Subcutaneous abdominal adipose tissue (tissue), 5 donors: ENCODE results near the gene WDR37.
"Not testable (repeated sequence)": the region's sequence is repeated elsewhere in the genome, so short reads cannot be mapped to it uniquely, and the experiment has no call there.

Experiments
- H3K27ac ChIP-seq: one replicate; pipeline ENCODE4 v1.7.0; 2013; ENCODE audit warnings: low read depth, mild to moderate bottlenecking, inconsistent platforms, low read length, moderate library complexity
- H3K27me3 ChIP-seq, 5 donors: one replicate each; pipeline ENCODE4 v1.7.0; 2013; ENCODE audit warnings: low read length in 5 of 5, inconsistent platforms in 1 of 5; ENCODE audit not compliant: control insufficient read depth in 5 of 5, insufficient read depth in 4 of 5
- H3K36me3 ChIP-seq, 5 donors: one replicate each; pipeline ENCODE4 v1.7.0; 2013; ENCODE audit warnings: low read length in 5 of 5; ENCODE audit not compliant: control insufficient read depth in 5 of 5, insufficient read depth in 5 of 5
- H3K4me1 ChIP-seq, 5 donors: one replicate each; pipeline ENCODE4 v1.7.0; 2013; ENCODE audit warnings: low read length in 5 of 5, mild to moderate bottlenecking in 3 of 5, moderate library complexity in 1 of 5; ENCODE audit not compliant: control insufficient read depth in 5 of 5, insufficient read depth in 5 of 5
- H3K4me3 ChIP-seq, 5 donors: one replicate each; pipeline ENCODE4 v1.7.0; 2013; ENCODE audit warnings: low read length in 5 of 5, low read depth in 1 of 5
- H3K9ac ChIP-seq, 5 donors: one replicate each; pipeline ENCODE4 v1.7.0; 2013; ENCODE audit warnings: low read length in 5 of 5, mild to moderate bottlenecking in 4 of 5, moderate library complexity in 3 of 5
- H3K9me3 ChIP-seq, 5 donors: one replicate each; pipeline ENCODE4 v1.7.0; 2013; ENCODE audit warnings: low read length in 5 of 5; ENCODE audit not compliant: control insufficient read depth in 5 of 5
- donor health status: healthy.
- donor health status: healthy.
- donor health status: healthy.
- donor health status: healthy.
- donor health status: healthy.

Gene WDR37

GRCh38 chr10:1158536-1158935 lies 102.4 kb downstream of the WDR37 start:
- not testable (repeated sequence) for H3K4me1 ChIP-seq, H3K9me3 ChIP-seq, H3K27ac ChIP-seq, H3K36me3 ChIP-seq, H3K4me3 ChIP-seq, H3K9ac ChIP-seq
- peaks cover 0 to 15% (median 9%) of the 10 kb centered on the region in 5 donors for H3K27me3 ChIP-seq

GRCh38 chr10:1159131-1160061 lies 103.2 kb downstream of the WDR37 start:
- Histone ChIP-seq H3K9ac (no peak overlapping the region), H3K4me1 (no peaks in the 10 kb centered on the region), H3K4me3 (no peak overlapping the region)

GRCh38 chr10:1160561-1161314 lies 104.6 kb downstream of the WDR37 start:
- Histone ChIP-seq H3K36me3 (peaks cover 0 to 2% (median 0%) of the 10 kb centered on the region in 5 donors), H3K27me3 (peaks cover 0 to 14% (median 10%) of the 10 kb centered on the region in 5 donors), H3K4me3 (no peak overlapping the region), H3K9ac (no peak overlapping the region), H3K27ac (no peak overlapping the region), H3K9me3 (peaks cover 0 to 3% (median 3%) of the 10 kb centered on the region in 5 donors), H3K4me1 (no peaks in the 10 kb centered on the region)

More at GRCh38 chr10:1159131-1160061, 103.2 kb downstream of the WDR37 start:
- no peak overlapping the region for H3K27ac ChIP-seq
- H3K27me3 ChIP-seq, result peaks cover 0 to 14% (median 10%) of the 10 kb centered on the region in 5 donors
- H3K36me3 ChIP-seq, result no peaks in the 10 kb centered on the region
- peaks cover 0 to 3% (median 3%) of the 10 kb centered on the region in 5 donors for H3K9me3 ChIP-seq

- H3K36me3 ChIP-seq, H3K4me3 ChIP-seq, H3K9ac ChIP-seq, H3K9me3 ChIP-seq, H3K27ac ChIP-seq, H3K4me1 ChIP-seq: not testable (repeated sequence)
- peaks cover 0 to 17% (median 8%) of the 10 kb centered on the region in 5 donors for H3K27me3 ChIP-seq
Observed at GRCh38 chr10:1161315-1161673, 105.1 kb downstream of the WDR37 start.

- Histone ChIP-seq H3K9me3 (peaks cover 0 to 3% (median 3%) of the 10 kb centered on the region in 5 donors), H3K4me3 (no peak overlapping the region), H3K36me3 (peaks cover 0 to 2% (median 0%) of the 10 kb centered on the region in 5 donors), H3K27ac (no peak overlapping the region), H3K9ac (no peak overlapping the region), H3K27me3 (peaks cover 0 to 13% (median 8%) of the 10 kb centered on the region in 5 donors), H3K4me1 (no peaks in the 10 kb centered on the region)
Observed at GRCh38 chr10:1162481-1163203, 106.5 kb downstream of the WDR37 start.

GRCh38 chr10:1163204-1163660 lies 107.0 kb downstream of the WDR37 start:
- H3K9me3 ChIP-seq, result peaks cover 0 to 3% (median 3%) of the 10 kb centered on the region in 5 donors
- H3K27ac ChIP-seq, result no peak overlapping the region
- no peaks in the 10 kb centered on the region for H3K4me1 ChIP-seq
- peaks cover 0 to 2% (median 0%) of the 10 kb centered on the region in 5 donors for H3K36me3 ChIP-seq
- no peak overlapping the region for H3K9ac ChIP-seq
- H3K4me3 ChIP-seq, result no peak overlapping the region
- H3K27me3 ChIP-seq, result peaks cover 0 to 11% (median 8%) of the 10 kb centered on the region in 5 donors

- Histone ChIP-seq H3K4me3 (no peak overlapping the region), H3K9ac (no peak overlapping the region), H3K9me3 (peaks cover 0 to 3% (median 3%) of the 10 kb centered on the region in 5 donors), H3K36me3 (peaks cover 0 to 2% (median 0%) of the 10 kb centered on the region in 5 donors), H3K4me1 (no peaks in the 10 kb centered on the region), H3K27ac (no peak overlapping the region), H3K27me3 (peaks cover 0 to 12% (median 8%) of the 10 kb centered on the region in 5 donors)
Observed at GRCh38 chr10:1163831-1164230, 107.6 kb downstream of the WDR37 start.

GRCh38 chr10:1166101-1166827 lies 110.1 kb downstream of the WDR37 start:
- no peaks in the 10 kb centered on the region for H3K9me3 ChIP-seq
- H3K4me3 ChIP-seq, result no peak overlapping the region
- H3K27ac ChIP-seq, result no peak overlapping the region
- no peak overlapping the region for H3K9ac ChIP-seq
- peaks cover 0 to 21% (median 12%) of the 10 kb centered on the region in 5 donors for H3K27me3 ChIP-seq
- no peaks in the 10 kb centered on the region for H3K4me1 ChIP-seq
- H3K36me3 ChIP-seq, result peaks cover 0 to 2% (median 0%) of the 10 kb centered on the region in 5 donors

GRCh38 chr10:1166828-1167275 lies 110.7 kb downstream of the WDR37 start:
- no peak overlapping the region for H3K27ac ChIP-seq
- no peak overlapping the region for H3K9ac ChIP-seq
- no peak overlapping the region for H3K4me3 ChIP-seq
- no peaks in the 10 kb centered on the region for H3K4me1 ChIP-seq
- peaks cover 0 to 2% (median 0%) of the 10 kb centered on the region in 5 donors for H3K36me3 ChIP-seq
- peaks cover 0 to 21% (median 14%) of the 10 kb centered on the region in 5 donors for H3K27me3 ChIP-seq
- no peaks in the 10 kb centered on the region for H3K9me3 ChIP-seq
